ENCODE measurements around the gene CELSR1. TPM values are rescaled to one million over a fixed set of nuclear protein-coding genes. Genes with fewer than 3 reads are reported as not detected.

CELSR1 gene
- total RNA-seq, 2 donors from 2014 or later = 3.0 to 6.0 TPM

GRCh38 chr22:46579751-46580449 lies 42.5 kb upstream of the CELSR1 start:
- Mint-ChIP-seq H3K4me1 (peaks cover 21% of the 10 kb centered on the region), H3K27me3 (no peaks in the 10 kb centered on the region), H3K4me3 (peak overlapping the region; percentile 94), H3K36me3 (ENCODE audit: low read depth) (peaks cover 2% of the 10 kb centered on the region), H3K27ac (peak overlapping the region; percentile 69)
- DNase-seq = no peak
- no peak for ATAC-seq
- H3K9me3 ChIP-seq (ENCODE audit: control insufficient read depth, low read length, poor library complexity, severe bottlenecking) = no peaks in the 10 kb centered on the region

GRCh38 chr22:46578824-46579561 lies 41.6 kb upstream of the CELSR1 start:
- Mint-ChIP-seq H3K4me3 (peak overlapping the region; percentile 94), H3K27ac (peak overlapping the region; percentile 69), H3K36me3 (ENCODE audit: low read depth) (peaks cover 2% of the 10 kb centered on the region), H3K4me1 (peaks cover 21% of the 10 kb centered on the region), H3K27me3 (no peaks in the 10 kb centered on the region)
- DNase-seq = no peak
- no peak for ATAC-seq
- no peaks in the 10 kb centered on the region for H3K9me3 ChIP-seq (ENCODE audit: control insufficient read depth, low read length, poor library complexity, severe bottlenecking)

GRCh38 chr22:46578251-46578823 lies 40.9 kb upstream of the CELSR1 start:
- DNase-seq = no peak
- H3K4me1 Mint-ChIP-seq = peaks cover 21% of the 10 kb centered on the region
- no peaks in the 10 kb centered on the region for H3K27me3 Mint-ChIP-seq

DNA sequence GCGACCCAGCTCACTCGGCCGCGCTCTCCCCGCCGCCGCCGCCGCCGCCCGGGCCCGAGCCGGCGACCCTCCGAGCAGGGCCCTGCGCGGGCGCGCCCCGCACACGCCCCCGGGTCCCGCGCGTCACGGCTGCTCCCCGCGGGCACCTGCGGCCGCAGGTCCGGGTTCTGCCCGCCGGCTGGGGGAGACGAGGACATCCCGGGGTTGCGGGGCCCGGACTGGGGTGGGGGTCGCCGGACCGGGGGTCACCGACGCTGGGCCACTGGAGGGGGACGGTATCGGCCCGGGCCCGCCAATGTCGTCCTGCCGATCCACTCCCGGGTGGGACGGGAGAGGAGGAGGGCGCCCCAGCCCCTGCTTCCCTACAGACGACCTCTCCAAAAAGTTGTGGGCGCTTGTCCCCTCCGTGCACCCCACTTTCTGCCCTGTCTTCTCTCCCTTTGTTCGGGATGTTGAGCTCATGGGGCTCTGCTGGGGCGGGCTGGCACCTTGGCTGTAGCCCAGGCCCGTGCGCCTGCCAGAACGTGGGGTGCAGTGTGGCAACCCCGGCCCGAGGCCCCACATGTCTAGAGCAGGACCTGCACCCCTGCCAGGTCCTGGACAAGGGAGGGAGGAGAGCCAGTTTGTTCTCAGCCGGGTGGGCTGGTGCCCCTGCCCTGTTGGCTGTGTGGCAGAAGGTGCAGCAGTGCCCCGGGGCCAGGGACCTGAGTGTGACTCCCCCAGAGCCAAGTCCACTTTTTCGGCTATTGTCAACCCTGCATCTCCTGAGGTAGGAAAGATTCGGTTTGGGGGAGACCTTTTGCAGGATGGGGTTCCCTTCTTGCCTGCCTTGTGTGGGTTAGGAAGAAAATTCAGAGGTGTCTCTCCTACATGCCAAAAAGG lies 40.2 kb upstream of the CELSR1 start:
- Mint-ChIP-seq H3K27ac (peak overlapping the region; percentile 86), H3K27me3 (no peaks in the 10 kb centered on the region), H3K4me1 (peaks cover 21% of the 10 kb centered on the region), H3K36me3 (ENCODE audit: low read depth) (peaks cover 2% of the 10 kb centered on the region), H3K4me3 (peak overlapping the region; percentile 94)
- ATAC-seq = peak; percentile 30
- DNase-seq = no peak
- H3K9me3 ChIP-seq (ENCODE audit: control insufficient read depth, low read length, poor library complexity, severe bottlenecking) = no peaks in the 10 kb centered on the region

More at GRCh38 chr22:46578251-46578823, 40.9 kb upstream of the CELSR1 start:
- Mint-ChIP-seq H3K27ac (no peak overlapping the region), H3K4me3 (peak overlapping the region; percentile 94), H3K36me3 (ENCODE audit: low read depth) (peaks cover 2% of the 10 kb centered on the region)
- no peak for ATAC-seq
- H3K9me3 ChIP-seq (ENCODE audit: control insufficient read depth, low read length, poor library complexity, severe bottlenecking) = no peaks in the 10 kb centered on the region

DNA sequence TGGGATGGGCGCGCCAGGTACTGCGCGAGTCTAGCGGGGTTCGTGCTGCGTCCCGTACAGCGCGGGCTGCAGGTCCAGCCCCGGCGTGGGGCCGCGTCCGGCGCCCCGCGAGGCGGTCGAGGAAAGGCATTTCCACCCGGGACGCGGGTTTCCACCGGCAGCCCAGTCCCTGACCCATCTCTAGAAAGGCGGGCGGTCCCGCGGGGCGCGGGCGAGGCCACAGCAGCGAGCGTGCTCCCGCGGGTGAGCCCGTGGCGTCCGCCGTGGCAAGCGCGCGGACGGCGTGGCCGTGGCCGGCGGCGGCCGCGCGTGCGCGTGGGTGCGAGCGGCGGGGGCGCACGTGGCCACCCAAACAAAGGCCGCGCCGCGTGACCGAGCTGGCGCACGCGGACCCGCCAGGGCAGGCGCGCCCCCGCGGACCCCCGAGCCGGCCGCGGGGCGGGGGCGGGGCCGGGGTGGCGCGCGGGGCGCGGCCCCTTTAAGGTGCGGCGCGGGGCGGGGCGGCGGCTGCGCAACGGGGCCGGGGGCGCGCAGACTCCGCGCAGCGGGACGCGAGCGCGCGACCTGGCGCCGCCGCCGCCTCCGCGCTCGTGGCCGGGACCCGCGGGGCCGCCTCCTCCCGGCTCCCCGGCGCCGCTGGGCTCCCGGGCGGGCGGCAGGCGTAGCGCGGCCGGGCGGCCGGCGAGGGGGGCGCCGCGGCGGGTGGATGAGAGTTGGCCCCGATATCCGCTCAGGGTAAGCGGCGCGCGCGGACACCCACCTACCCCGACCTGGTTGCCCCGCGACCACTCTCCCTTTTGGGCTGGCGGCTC lies 39.3 kb upstream of the CELSR1 start:
- H3K9me3 ChIP-seq (ENCODE audit: control insufficient read depth, low read length, poor library complexity, severe bottlenecking) = no peaks in the 10 kb centered on the region
- DNase-seq = peak; percentile 60 to 68 (median 64)
- H3K4me3 Mint-ChIP-seq = peak overlapping the region; percentile 86
- H3K27ac Mint-ChIP-seq = no peak overlapping the region
- ATAC-seq = peak; percentile 82
- peaks cover 2% of the 10 kb centered on the region for H3K36me3 Mint-ChIP-seq (ENCODE audit: low read depth)
- H3K4me1 Mint-ChIP-seq = peaks cover 21% of the 10 kb centered on the region
- H3K27me3 Mint-ChIP-seq = no peaks in the 10 kb centered on the region

DNA sequence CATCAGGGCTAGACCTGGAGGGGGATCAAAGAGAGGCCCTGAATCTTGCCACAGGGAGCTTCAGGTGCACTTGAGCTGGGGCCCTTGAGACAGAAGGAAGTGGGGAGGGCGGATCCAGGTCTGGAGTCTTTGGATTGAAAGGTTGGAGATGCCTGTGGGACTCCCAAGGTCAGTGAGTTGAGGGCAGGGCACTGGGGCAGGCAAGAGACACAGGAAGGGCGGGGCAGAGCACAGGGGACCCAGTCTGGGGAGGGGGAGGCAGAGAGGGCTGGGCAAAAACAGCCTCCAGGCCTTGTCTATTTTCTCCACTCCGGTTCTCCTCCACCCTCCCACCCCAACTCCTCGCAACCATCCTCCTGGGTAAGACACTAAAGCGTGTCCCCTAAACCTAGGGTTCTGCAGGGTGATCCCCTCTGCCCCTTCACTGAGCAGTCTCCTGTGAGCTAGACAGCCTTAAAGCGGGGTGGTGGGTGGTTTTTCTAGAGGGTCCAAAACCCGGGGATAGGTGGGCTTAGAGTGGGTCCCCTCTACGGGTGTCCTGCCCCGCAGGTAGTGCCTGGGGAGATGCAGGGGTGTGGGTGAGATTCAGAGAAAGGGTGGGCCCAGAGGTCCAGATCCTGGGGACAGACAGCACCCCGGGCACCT lies 38.6 kb upstream of the CELSR1 start:
- H3K27ac Mint-ChIP-seq = peak overlapping the region; percentile 89

GRCh38 chr22:46574993-46575910 lies 37.8 kb upstream of the CELSR1 start:
- Mint-ChIP-seq H3K36me3 (ENCODE audit: low read depth) (peaks cover 2% of the 10 kb centered on the region), H3K27ac (peak overlapping the region; percentile 89), H3K4me3 (peak overlapping the region; percentile 86), H3K4me1 (peaks cover 21% of the 10 kb centered on the region), H3K27me3 (no peaks in the 10 kb centered on the region)
- no peak for DNase-seq
- H3K9me3 ChIP-seq (ENCODE audit: control insufficient read depth, low read length, poor library complexity, severe bottlenecking) = peaks cover 3% of the 10 kb centered on the region
- ATAC-seq = no peak

More for the DNA sequence above, 38.6 kb upstream of the CELSR1 start:
- ATAC-seq (no peak), DNase-seq (no peak)
- H3K9me3 ChIP-seq (ENCODE audit: control insufficient read depth, low read length, poor library complexity, severe bottlenecking) = peaks cover 3% of the 10 kb centered on the region
- Mint-ChIP-seq H3K4me3 (peak overlapping the region; percentile 86), H3K27me3 (no peaks in the 10 kb centered on the region), H3K36me3 (ENCODE audit: low read depth) (peaks cover 2% of the 10 kb centered on the region), H3K4me1 (peaks cover 21% of the 10 kb centered on the region)

DNA sequence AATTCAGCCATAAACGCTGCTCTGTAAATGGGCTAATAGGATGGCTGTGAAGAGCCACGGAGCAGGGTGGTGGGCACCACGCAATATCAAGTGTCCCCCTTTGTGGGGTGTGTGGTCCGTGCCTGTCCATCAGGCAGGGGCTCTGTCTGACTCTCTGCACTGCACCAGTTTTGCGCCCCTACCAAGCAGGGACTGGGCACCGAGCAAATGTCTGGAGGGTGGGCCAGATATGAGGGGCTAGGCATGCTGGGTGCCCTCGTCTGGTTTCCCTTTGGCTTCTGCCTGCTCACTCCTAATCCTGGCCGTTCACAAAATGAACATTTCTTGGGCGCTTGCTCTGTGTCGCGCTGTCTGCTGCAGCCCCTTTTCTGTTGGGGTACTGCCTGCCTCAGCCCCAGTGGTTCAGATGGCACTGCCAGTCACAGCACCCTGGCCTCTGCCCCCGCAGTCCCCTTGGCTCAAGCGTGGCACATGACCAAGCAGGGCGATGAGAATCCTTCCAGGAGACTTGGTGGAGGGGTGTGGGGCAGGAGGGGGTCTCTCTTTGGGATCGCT lies 37.1 kb upstream of the CELSR1 start:
- Mint-ChIP-seq H3K4me1 (peaks cover 24% of the 10 kb centered on the region), H3K27me3 (no peaks in the 10 kb centered on the region), H3K4me3 (peak overlapping the region; percentile 83), H3K27ac (peak overlapping the region; percentile 89), H3K36me3 (ENCODE audit: low read depth) (peaks cover 2% of the 10 kb centered on the region)
- ATAC-seq (no peak), DNase-seq (no peak)
- H3K9me3 ChIP-seq (ENCODE audit: control insufficient read depth, low read length, poor library complexity, severe bottlenecking) = peaks cover 3% of the 10 kb centered on the region

DNA sequence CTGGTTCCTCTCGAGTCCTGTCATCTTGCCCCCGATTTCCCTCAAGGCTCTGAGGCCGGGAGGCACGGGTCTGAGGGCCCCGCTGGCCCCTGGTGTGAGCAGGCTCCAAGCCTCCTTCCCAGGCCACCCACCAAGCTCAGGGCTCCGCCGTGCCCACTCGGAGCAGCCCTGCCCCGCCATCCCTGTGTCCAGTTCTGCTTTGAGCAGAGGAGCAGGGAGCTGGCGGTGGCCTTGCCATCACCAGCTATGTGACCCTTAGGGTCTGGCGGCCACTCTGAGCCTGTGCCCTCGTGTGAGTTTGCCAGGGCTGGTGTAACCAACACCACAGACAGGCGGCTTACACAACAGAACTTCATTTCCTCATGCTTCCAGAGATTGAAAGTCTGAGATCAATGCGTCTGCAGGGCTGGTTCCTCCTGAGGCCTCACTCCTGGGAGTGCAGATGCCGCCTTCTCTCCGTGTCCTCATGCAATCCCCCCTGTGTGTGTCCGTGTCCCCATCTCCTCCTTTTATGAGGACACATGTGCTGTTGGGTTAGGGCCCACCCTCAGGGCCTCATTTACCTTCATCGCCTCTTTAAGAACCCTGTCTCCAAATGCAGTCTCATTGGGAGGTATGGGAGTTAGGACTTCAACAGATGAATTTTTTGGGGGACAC lies 36.5 kb upstream of the CELSR1 start:
- no peak overlapping the region for H3K4me3 Mint-ChIP-seq
- peaks cover 19% of the 10 kb centered on the region for H3K4me1 Mint-ChIP-seq
- ATAC-seq = no peak
- DNase-seq = no peak
- peaks cover 3% of the 10 kb centered on the region for H3K9me3 ChIP-seq (ENCODE audit: control insufficient read depth, low read length, poor library complexity, severe bottlenecking)
- H3K36me3 Mint-ChIP-seq (ENCODE audit: low read depth) = peaks cover 2% of the 10 kb centered on the region
- no peak overlapping the region for H3K27ac Mint-ChIP-seq
- H3K27me3 Mint-ChIP-seq = no peaks in the 10 kb centered on the region

GRCh38 chr22:46572911-46573780 lies 35.7 kb upstream of the CELSR1 start:
- Mint-ChIP-seq H3K36me3 (ENCODE audit: low read depth) (peaks cover 4% of the 10 kb centered on the region), H3K27ac (no peak overlapping the region), H3K4me1 (peaks cover 18% of the 10 kb centered on the region), H3K4me3 (no peak overlapping the region), H3K27me3 (no peaks in the 10 kb centered on the region)
- DNase-seq = no peak
- peaks cover 3% of the 10 kb centered on the region for H3K9me3 ChIP-seq (ENCODE audit: control insufficient read depth, low read length, poor library complexity, severe bottlenecking)
- no peak for ATAC-seq
